GM12875 (cell line): ENCODE results near the gene NFE2L3.

Experiments
- H3K4me3 ChIP-seq: one replicate; pipeline ENCODE4 v1.5.1; 2011; ENCODE audit warnings: low read depth, low read length, control low read depth
- CTCF ChIP-seq: IDR thresholded peaks from 2 replicates; pipeline ENCODE4 v1.5.1; 2011; ENCODE audit warnings: low read depth, mild to moderate bottlenecking, control low read depth, inconsistent platforms, low read length, moderate library complexity, borderline replicate concordance; ENCODE audit not compliant: insufficient read depth

Gene NFE2L3

GRCh38 chr7:26135551-26135950, 16.4 kb upstream of the NFE2L3 start:
- no peak for TF ChIP-seq CTCF

GRCh38 chr7:26136831-26137230, 15.2 kb upstream of the NFE2L3 start:
- no peak for TF ChIP-seq CTCF
- no peak overlapping the region for H3K4me3 ChIP-seq

More at GRCh38 chr7:26135551-26135950, 16.4 kb upstream of the NFE2L3 start:
- H3K4me3 ChIP-seq = no peak overlapping the region

DNA sequence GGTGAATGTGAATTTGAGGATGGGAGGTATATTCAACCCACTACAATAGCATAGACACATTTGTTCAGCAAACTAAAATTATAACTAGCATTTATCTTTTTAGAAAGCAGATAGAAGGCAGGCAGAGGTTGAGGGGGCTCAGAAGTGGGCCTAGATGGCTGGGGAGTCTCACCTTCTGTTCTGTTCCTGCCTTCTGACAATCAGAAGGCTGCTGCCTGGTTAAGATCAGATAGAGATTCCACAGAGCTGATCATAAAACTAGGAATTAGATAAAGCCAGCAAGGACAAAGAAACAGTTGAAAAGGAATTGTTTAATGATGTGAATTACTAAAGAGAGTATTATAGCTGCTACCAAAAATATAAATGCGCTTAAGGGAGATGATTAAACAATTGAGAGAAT, 11.6 kb upstream of the NFE2L3 start:
- no peak overlapping the region for H3K4me3 ChIP-seq
- TF ChIP-seq CTCF = no peak

- no peak for TF ChIP-seq CTCF
- no peak overlapping the region for H3K4me3 ChIP-seq
Measured at GRCh38 chr7:26141077-26141476, 10.9 kb upstream of the NFE2L3 start.

DNA sequence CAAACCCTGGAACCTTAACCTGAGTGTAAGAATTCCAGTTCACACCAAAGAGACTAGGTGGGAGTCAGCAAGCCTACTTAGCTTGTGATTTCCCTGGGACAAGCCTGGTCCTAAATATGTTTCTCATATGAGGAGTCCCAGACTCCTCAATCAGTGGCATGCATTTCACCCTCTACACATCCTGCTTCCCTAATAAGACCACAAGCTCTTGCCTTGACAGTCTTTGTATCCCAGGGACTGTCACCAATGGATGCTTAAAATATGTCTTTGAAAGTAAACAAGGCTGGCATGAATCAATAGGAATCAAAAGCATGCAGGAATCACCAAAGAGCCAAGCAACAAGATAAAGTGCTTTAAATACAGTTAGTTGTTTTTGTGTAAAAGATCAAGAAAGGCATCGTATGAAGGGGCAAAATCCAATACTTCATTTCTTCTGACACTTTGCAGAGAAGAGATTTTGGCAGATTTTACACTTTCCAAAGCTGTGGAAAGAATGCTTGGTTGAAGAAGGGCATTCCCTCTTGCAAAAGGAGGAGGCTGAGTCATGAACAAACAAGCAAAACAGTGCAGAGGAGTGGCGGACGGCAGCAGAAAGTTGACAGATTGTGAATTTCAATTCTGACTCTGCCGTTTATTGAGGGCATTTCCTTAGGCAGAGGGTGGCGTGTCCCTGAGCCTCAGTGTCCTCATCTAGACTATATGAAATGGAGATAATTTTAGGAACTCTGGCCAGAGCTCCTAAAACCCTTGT, 8.5 kb upstream of the NFE2L3 start:
- no peak overlapping the region for H3K4me3 ChIP-seq
- TF ChIP-seq CTCF = no peak

DNA sequence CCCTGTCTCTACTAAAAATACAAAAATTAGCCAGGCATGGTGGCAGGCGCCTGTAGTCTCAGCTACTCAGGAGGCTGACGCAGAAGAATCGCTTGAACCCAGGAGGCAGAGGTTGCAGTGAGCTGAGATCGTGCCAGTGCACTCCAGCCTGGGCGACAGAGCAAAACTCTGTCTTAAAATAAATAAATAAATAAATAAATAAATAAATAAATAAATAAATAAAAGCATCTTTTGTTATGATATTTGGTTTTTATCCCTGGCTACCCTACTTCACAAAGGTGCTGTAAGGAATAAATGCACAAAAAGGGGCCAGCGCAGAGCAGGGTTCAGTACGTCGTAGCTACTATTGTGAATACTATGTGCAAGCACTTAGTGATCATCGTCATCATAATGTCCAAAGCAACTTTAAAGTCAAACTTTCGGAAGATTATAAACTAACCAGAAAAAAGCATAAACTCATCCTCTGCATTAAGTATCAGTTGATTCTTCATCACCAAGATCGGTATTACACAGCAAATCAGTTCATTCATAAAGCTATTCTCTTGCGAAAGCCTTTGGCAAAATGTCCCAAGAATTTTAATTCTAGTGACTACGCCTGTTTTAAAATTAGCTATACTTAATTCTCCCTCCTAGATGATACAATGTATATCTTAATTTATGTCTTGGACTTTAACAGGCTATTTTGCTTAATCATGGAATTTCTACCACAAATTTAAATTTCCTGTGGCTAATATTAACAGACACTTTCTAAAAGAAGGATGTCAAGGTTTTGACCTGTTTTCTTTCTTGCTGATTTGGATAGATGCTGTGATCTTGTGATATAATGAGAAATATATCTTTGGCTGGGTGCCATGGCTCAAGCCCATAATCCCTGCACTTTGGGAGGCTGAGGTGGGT, 7.6 kb upstream of the NFE2L3 start:
- no peak for TF ChIP-seq CTCF
- H3K4me3 ChIP-seq = no peak overlapping the region
